Activated CD4-positive, alpha-beta T cell treated with anti-CD3 and anti-CD28 coated beads for 36 hours (primary cell): ENCODE data around the gene PLEKHH1. TPM values are rescaled to one million over a fixed set of nuclear protein-coding genes. Genes with fewer than 3 reads are reported as not detected.
"Not testable (repeated sequence)": the region's sequence is repeated elsewhere in the genome, so short reads cannot be mapped to it uniquely, and the experiment has no call there.

ENCODE experiments used
- ATAC-seq: fragments of 200-7000 bp; cut with Tn5 transposase; one replicate; pipeline ENCODE4 v1.10.0; 2021; ENCODE audit warnings: mild to moderate bottlenecking, moderate library complexity
- CTCF ChIA-PET: fragments of 350-600 bp; sonication (Branson Sonifier 250); formaldehyde crosslinking; loops from one replicate; lab custom pipeline; 2021; ENCODE audit warnings: antibody characterized with exemption; lab: Charles Lee
- POLR2A ChIA-PET: fragments of 350-600 bp; sonication (Branson Sonifier 250); formaldehyde crosslinking; loops from one replicate; lab custom pipeline; 2021; ENCODE audit warnings: antibody characterized with exemption, inconsistent platforms; lab: Charles Lee
- DNase-seq: peaks from one replicate; pipeline ENCODE4 v3.0.0-alpha.2; 2020
- H3K27ac Mint-ChIP-seq: one replicate; pipeline ENCODE4 v1.8.0; 2021; ENCODE audit warnings: mixed read lengths
- H3K27me3 Mint-ChIP-seq: one replicate; pipeline ENCODE4 v1.8.0; 2021; ENCODE audit warnings: mixed read lengths
- H3K36me3 Mint-ChIP-seq: one replicate; pipeline ENCODE4 v1.8.0; 2021; ENCODE audit warnings: low read depth, mixed read lengths
- H3K4me1 Mint-ChIP-seq: one replicate; pipeline ENCODE4 v1.8.0; 2021; ENCODE audit warnings: mixed read lengths
- H3K4me3 Mint-ChIP-seq: one replicate; pipeline ENCODE4 v1.8.0; 2021; ENCODE audit warnings: mild to moderate bottlenecking, moderate library complexity, mixed read lengths
- H3K9me3 Mint-ChIP-seq: one replicate; pipeline ENCODE4 v1.8.0; 2021; ENCODE audit warnings: low read depth, mixed read lengths
- intact Hi-C, 2 experiments: fragments of 100-400 bp; cut with DNase I in 1 of 2; cut with micrococcal nuclease in 1 of 2; formaldehyde crosslinking; loops; one replicate each; pipeline versions ENCODE4 v1.14.2 to v1.15.1; 2022 to 2024; cut with DNase I, micrococcal nuclease
- total RNA-seq, 2 experiments: library from RNA; stranded (reverse); gene quantifications; one replicate each; pipeline ENCODE4 v1.2.3, GENCODE V29; 2021

The PLEKHH1 gene
- total RNA-seq, 2 experiments from 2014 or later, result 4.1 to 5.7 TPM

DNA sequence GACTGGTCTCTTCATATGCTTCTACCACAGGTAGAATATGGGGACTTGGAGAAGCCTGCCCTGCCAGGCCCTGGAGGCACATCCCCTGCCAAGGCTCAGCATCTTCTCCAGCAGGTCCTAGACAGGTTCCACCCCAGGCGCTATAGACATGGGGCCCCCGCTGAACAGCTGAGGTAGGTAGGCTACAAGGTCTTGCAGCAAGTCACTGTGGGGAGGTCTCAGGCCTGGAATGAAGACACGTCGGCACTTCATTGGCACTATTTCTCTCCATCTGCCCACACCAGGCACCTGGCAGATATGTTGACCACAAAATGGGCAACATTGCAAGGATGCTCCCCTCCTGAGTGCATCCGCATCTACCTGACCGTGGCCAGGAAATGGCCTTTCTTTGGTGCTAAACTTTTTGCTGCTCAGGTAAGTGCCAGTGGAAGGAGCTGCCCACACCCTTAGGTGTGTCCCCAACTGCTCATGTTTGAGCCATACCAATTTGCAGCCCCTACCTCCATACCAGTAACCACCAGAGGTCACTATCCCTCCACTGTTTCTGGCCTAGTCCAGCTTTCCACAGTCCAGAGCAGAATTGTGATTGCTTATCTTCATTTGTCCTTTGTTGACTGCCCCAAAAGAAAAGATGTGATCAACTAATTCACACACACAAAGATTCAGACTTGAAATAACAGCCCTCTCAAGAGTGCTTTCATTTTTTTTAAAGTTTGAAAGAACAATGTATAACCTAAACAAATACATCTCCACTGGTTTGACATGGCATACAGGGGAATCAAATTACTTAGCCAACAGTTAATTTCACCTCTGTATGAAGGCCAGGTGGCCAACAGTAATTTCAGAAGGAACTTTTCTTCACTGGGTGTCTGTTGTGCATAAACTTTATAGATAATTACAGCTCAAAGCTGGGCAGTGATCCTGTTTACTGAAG, 50.9 kb downstream of the PLEKHH1 start:
- intact Hi-C loops, result loop anchor here (1.0 to 2.0 kb wide), 3 partner anchors 83 to 120 kb away; no protein-coding TSS in a partner anchor
- Mint-ChIP-seq H3K4me3 (no peak overlapping the region), H3K27ac (no peak overlapping the region), H3K4me1 (no peaks in the 10 kb centered on the region), H3K27me3 (no peaks in the 10 kb centered on the region), H3K36me3 (no peaks in the 10 kb centered on the region), H3K9me3 (no peaks in the 10 kb centered on the region)
- ChIA-PET CTCF (interaction anchor here (0.7 to 7.9 kb wide), 15 partner anchors 9 to 202 kb away, joined by 3 to 59 read pairs (median 5); partner anchors contain the start of gene PIGH), POLR2A (no interaction called here)
- DNase-seq, result peak; percentile 43
- ATAC-seq, result peak; percentile 78

GRCh38 chr14:67584978-67585377, 51.9 kb downstream of the PLEKHH1 start:
- H3K4me3 Mint-ChIP-seq, result no peak overlapping the region
- no peaks in the 10 kb centered on the region for H3K4me1 Mint-ChIP-seq
- H3K36me3 Mint-ChIP-seq, result peaks cover 4% of the 10 kb centered on the region
- intact Hi-C loops, result loop anchor here (1.0 to 2.0 kb wide), 3 partner anchors 82 to 119 kb away; no protein-coding TSS in a partner anchor
- CTCF ChIA-PET, result interaction anchor here (0.6 to 7.9 kb wide), 14 partner anchors 10 to 203 kb away, joined by 3 to 59 read pairs (median 5); partner anchors contain the start of gene PIGH
- ATAC-seq (no peak), DNase-seq (no peak)
- no peaks in the 10 kb centered on the region for H3K27me3 Mint-ChIP-seq
- H3K27ac Mint-ChIP-seq, result no peak overlapping the region
- no peaks in the 10 kb centered on the region for H3K9me3 Mint-ChIP-seq
- POLR2A ChIA-PET, result no interaction called here

DNA sequence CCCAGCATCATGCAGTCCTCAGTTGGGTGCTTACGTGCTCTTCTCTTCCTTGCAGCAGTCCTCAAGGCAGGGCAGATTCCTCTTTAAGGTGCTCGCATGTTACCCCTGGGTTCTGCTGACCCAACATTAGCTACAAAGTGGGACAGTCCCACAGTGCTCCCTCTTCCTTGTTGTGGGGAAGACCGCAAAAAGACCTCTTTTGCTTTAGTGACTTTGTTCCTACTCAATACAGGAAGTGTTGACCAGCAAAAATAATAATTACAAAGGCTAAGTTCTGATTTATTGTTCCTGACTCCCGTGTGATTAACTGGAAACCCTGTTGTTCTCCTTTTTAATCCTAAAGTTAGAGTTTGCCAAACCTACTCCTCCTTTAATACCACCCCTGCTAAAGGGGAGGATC, 53.3 kb downstream of the PLEKHH1 start:
- POLR2A ChIA-PET, result interaction anchor here (1.0 kb wide), 1 partner anchor 13 kb away, joined by 3 read pairs; the partner anchor contains the start of gene PIGH
- H3K4me3 Mint-ChIP-seq, result no peak overlapping the region
- peaks cover 9% of the 10 kb centered on the region for H3K36me3 Mint-ChIP-seq
- ATAC-seq, result no peak
- no peaks in the 10 kb centered on the region for H3K4me1 Mint-ChIP-seq
- CTCF ChIA-PET, result interaction anchor here (0.6 to 7.9 kb wide), 7 partner anchors 14 to 253 kb away, joined by 3 to 53 read pairs (median 6); partner anchors contain the start of gene PIGH
- intact Hi-C loops, result no loop called here
- no peak for DNase-seq
- H3K9me3 Mint-ChIP-seq, result no peaks in the 10 kb centered on the region
- no peak overlapping the region for H3K27ac Mint-ChIP-seq
- H3K27me3 Mint-ChIP-seq, result no peaks in the 10 kb centered on the region

- DNase-seq, result no peak
- POLR2A ChIA-PET, result interaction anchor here (0.7 kb wide), 1 partner anchor 115 kb away, joined by 3 read pairs; no protein-coding TSS in a partner anchor
Measured at GRCh38 chr14:67589204-67589770, 56.2 kb downstream of the PLEKHH1 start.

DNA sequence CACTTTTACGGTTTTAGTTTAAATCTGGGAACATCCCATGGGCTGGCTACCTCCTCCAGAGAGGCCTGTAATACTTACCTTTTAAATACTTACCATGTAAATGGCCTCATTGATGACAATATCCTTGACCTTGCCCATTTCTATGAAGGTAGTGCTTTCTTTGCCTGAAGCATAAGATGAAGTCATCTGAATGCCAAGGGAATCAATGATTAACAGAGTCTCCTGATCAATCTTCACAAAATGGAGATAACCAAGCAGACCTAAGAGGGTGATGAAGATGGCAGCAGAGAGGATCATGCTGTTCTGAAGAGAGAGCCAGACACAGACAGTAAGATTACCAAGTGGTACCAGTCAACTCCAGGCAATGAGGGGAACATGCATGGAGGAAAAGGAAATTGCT, 60.6 kb downstream of the PLEKHH1 start:
- H3K4me3 Mint-ChIP-seq, H3K9me3 Mint-ChIP-seq, DNase-seq, POLR2A ChIA-PET, intact Hi-C loops, H3K27me3 Mint-ChIP-seq, H3K27ac Mint-ChIP-seq, ATAC-seq: not testable (repeated sequence)
- H3K4me1 Mint-ChIP-seq, result peaks cover 18% of the 10 kb centered on the region
- H3K36me3 Mint-ChIP-seq, result peaks cover 25% of the 10 kb centered on the region
- CTCF ChIA-PET, result interaction anchor here (0.6 kb wide), 1 partner anchor 120 kb away, joined by 3 read pairs; no protein-coding TSS in a partner anchor

More at GRCh38 chr14:67589204-67589770, 56.2 kb downstream of the PLEKHH1 start:
- H3K27ac Mint-ChIP-seq, result no peak overlapping the region
- H3K4me3 Mint-ChIP-seq, result no peak overlapping the region
- CTCF ChIA-PET, result interaction anchor here (0.9 to 3.4 kb wide), 7 partner anchors 8 to 177 kb away, joined by 3 to 22 read pairs (median 4); partner anchors contain the start of genes PIGH and PLEK2
- intact Hi-C loops, result no loop called here
- no peaks in the 10 kb centered on the region for H3K4me1 Mint-ChIP-seq
- no peaks in the 10 kb centered on the region for H3K9me3 Mint-ChIP-seq
- peaks cover 14% of the 10 kb centered on the region for H3K36me3 Mint-ChIP-seq
- no peak for ATAC-seq
- no peaks in the 10 kb centered on the region for H3K27me3 Mint-ChIP-seq

GRCh38 chr14:67595392-67595791, 62.3 kb downstream of the PLEKHH1 start:
- no peaks in the 10 kb centered on the region for H3K27me3 Mint-ChIP-seq
- no peak overlapping the region for H3K27ac Mint-ChIP-seq
- no peaks in the 10 kb centered on the region for H3K9me3 Mint-ChIP-seq
- DNase-seq, result no peak
- H3K36me3 Mint-ChIP-seq, result peaks cover 22% of the 10 kb centered on the region
- no peak for ATAC-seq
- CTCF ChIA-PET, result interaction anchor here (0.9 kb wide), 1 partner anchor 69 kb away, joined by 3 read pairs; no protein-coding TSS in a partner anchor
- H3K4me3 Mint-ChIP-seq, result no peak overlapping the region
- H3K4me1 Mint-ChIP-seq, result peaks cover 28% of the 10 kb centered on the region
- intact Hi-C loops, result no loop called here
- POLR2A ChIA-PET, result no interaction called here

- Mint-ChIP-seq H3K27ac (peak within 1 kb of the TSS; percentile 94), H3K27me3 (no peaks in the 10 kb centered on the region), H3K9me3 (no peaks in the 10 kb centered on the region), H3K36me3 (peaks cover 13% of the 10 kb centered on the region), H3K4me3 (peak within 1 kb of the TSS; percentile 94), H3K4me1 (peaks cover 34% of the 10 kb centered on the region)
- ATAC-seq (peak; percentile 99), DNase-seq (peak; percentile 97)
- CTCF ChIA-PET, result interaction anchor here (0.6 to 4.5 kb wide), 24 partner anchors 10 to 344 kb away, joined by 3 to 39 read pairs (median 5); partner anchors contain the start of genes ARG2, PLEK2, RDH12 and ZFYVE26
- intact Hi-C loops, result loop anchor here (1.0 to 10.0 kb wide), 10 partner anchors 18 to 1195 kb away; partner anchors contain the start of genes RDH11 (in 2 of the 2), ARG2 (in 1 of the 2), ATP6V1D (in 1 of the 2) and GPHN (in 1 of the 2)
- POLR2A ChIA-PET, result interaction anchor here (0.5 to 1.4 kb wide), 8 partner anchors 8 to 104 kb away, joined by 3 to 7 read pairs (median 4); partner anchors contain the start of gene RDH11
Measured at GRCh38 chr14:67599698-67600561, 66.8 kb downstream of the PLEKHH1 start, which contains the start of gene PIGH. Gene PIGH (minus strand): TSS chr14:67600268. CDS start chr14:67600203, 65 bp downstream.

- not testable (repeated sequence) for ATAC-seq, H3K9me3 Mint-ChIP-seq, H3K36me3 Mint-ChIP-seq, H3K27me3 Mint-ChIP-seq, DNase-seq
- CTCF ChIA-PET, result interaction anchor here (0.7 to 4.5 kb wide), 18 partner anchors 10 to 220 kb away, joined by 3 to 39 read pairs (median 7); partner anchors contain the start of genes ARG2, RDH12 and ZFYVE26
- Mint-ChIP-seq H3K4me3 (peak overlapping the region; percentile 94), H3K4me1 (peaks cover 34% of the 10 kb centered on the region), H3K27ac (peak overlapping the region; percentile 94)
- intact Hi-C loops, result loop anchor here (1.0 to 10.0 kb wide), 10 partner anchors 18 to 1194 kb away; partner anchors contain the start of genes RDH11 (in 2 of the 2), ARG2 (in 1 of the 2), ATP6V1D (in 1 of the 2) and GPHN (in 1 of the 2)
- POLR2A ChIA-PET, result interaction anchor here (0.5 to 1.4 kb wide), 6 partner anchors 8 to 104 kb away, joined by 3 to 7 read pairs (median 4); partner anchors contain the start of gene RDH11
Measured at GRCh38 chr14:67600562-67600974, 67.5 kb downstream of the PLEKHH1 start.

GRCh38 chr14:67602076-67602475, 69.0 kb downstream of the PLEKHH1 start:
- no peak overlapping the region for H3K27ac Mint-ChIP-seq
- no peak for DNase-seq
- peaks cover 3% of the 10 kb centered on the region for H3K36me3 Mint-ChIP-seq
- no peak overlapping the region for H3K4me3 Mint-ChIP-seq
- H3K27me3 Mint-ChIP-seq, result no peaks in the 10 kb centered on the region
- ATAC-seq, result no peak
- CTCF ChIA-PET, result no interaction called here
- H3K9me3 Mint-ChIP-seq, result no peaks in the 10 kb centered on the region
- intact Hi-C loops, result loop anchor here in 1 of 2 experiments (5.0 to 10.0 kb wide), 2 partner anchors 1095 to 1193 kb away; partner anchors contain the start of genes GPHN and ZFP36L1
- POLR2A ChIA-PET, result no interaction called here
- H3K4me1 Mint-ChIP-seq, result peaks cover 29% of the 10 kb centered on the region
